GM21737 (cell line): ENCODE measurements around the gene TEKT2.

Experiments
- ATAC-seq: cut with Tn5 transposase; IDR thresholded peaks from one replicate; pipeline ENCODE4 v1.9.1; 2021; ENCODE audit warnings: mild to moderate bottlenecking, moderate library complexity; ENCODE audit not compliant: unreplicated experiment

TEKT2 gene

GRCh38 chr1:36126005-36126716 lies 42.3 kb downstream of the TEKT2 start:
- ATAC-seq: no peak

- ATAC-seq: no peak
These were observed 43.1 kb downstream of the TEKT2 start for GRCh38 chr1:36126797-36127500.

- ATAC-seq: no peak
These were observed 44.4 kb downstream of the TEKT2 start for GRCh38 chr1:36128126-36128904.

GRCh38 chr1:36128905-36129206 lies 45.0 kb downstream of the TEKT2 start:
- ATAC-seq: no peak

GRCh38 chr1:36132029-36132428 lies 48.1 kb downstream of the TEKT2 start:
- ATAC-seq: no peak

- ATAC-seq: no peak
These were observed 49.6 kb downstream of the TEKT2 start for GRCh38 chr1:36133484-36133883.

GRCh38 chr1:36134031-36134430 lies 50.1 kb downstream of the TEKT2 start:
- ATAC-seq: no peak

GRCh38 chr1:36134505-36135329 lies 50.8 kb downstream of the TEKT2 start:
- ATAC-seq: no peak

GRCh38 chr1:36135330-36135667 lies 51.4 kb downstream of the TEKT2 start:
- ATAC-seq: no peak

GRCh38 chr1:36135796-36136195 lies 51.9 kb downstream of the TEKT2 start:
- no peak for ATAC-seq

GRCh38 chr1:36136535-36136934 lies 52.6 kb downstream of the TEKT2 start:
- ATAC-seq: no peak

- no peak for ATAC-seq
These were observed 53.3 kb downstream of the TEKT2 start for GRCh38 chr1:36137226-36137625.

- no peak for ATAC-seq
These were observed 53.9 kb downstream of the TEKT2 start for GRCh38 chr1:36137776-36138175.
